Ramos (cell line): ENCODE data around the gene PIK3AP1.

Experiments
- in situ Hi-C: fragments of 300-500 bp; cut with MboI; formaldehyde crosslinking; loops from one replicate; pipeline ENCODE4 v1.14.3; 2022; ENCODE audit warnings: low sequenced_read_pairs; ENCODE audit not compliant: unreplicated experiment

PIK3AP1 gene

DNA sequence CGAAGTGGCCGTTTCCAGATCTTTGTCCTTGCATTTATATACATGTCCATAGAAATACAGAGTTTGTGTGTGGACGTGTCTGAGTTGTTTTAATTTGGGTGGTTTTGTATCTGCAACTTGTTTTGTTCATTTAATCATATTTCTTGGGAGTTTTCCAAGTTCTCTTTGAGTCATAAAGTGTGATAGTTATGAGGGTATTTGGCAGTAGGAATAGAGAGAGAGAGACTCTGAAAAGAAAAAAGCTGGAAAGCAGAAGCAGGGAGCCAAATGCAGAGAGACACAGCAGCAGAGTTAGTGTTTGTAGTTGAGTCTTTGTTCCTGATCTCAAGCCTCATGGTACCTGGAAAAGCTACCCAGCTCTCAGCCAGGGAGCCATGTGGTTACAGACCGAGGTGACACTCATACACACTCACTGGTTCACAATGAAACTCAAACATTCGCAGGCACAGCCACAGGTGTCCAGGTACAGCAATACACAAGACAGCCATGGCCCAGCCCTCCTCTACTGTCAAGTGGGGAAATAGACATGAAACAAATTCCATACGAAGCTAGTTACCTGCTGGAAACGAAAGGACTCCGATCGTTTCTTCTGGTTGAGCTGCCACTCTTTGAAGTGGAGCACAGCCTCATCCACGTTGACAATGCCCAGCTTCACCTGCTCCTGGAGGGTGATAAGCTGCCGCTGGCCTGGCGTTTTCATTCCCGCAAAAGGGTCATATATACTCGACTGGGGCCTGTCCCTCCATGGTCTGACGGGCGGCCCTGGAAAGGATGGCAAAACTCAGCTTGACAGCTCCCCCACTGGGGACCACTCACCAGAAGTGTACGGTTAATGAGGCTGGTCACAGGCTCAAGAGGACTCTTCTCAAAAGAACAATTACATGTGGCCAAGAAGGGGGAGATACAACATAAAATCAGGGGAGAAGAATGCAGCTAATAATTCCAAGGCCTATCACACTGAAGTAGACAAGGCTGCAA is 100.2 kb downstream of the PIK3AP1 start:
- in situ Hi-C loops, result no loop called here

DNA sequence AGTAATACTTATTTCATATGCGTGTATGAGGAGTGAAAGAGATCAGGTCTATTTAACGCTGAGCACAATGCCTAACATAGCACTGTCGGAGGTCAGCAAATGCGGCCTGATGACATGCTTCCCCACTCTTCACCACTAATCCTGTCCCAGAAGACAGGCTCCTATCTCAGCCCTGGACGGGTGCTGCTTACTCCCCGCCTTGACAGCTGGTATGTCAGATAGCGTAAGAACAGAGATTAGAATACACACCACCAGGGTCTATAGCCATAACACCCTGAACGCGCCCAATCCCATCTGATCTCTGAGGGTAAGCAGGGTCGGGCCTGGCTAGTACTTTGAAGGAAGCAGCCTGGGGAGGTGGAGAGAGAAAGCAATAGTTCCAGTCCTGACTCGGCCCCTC is 101.2 kb downstream of the PIK3AP1 start:
- in situ Hi-C loops, result no loop called here

DNA sequence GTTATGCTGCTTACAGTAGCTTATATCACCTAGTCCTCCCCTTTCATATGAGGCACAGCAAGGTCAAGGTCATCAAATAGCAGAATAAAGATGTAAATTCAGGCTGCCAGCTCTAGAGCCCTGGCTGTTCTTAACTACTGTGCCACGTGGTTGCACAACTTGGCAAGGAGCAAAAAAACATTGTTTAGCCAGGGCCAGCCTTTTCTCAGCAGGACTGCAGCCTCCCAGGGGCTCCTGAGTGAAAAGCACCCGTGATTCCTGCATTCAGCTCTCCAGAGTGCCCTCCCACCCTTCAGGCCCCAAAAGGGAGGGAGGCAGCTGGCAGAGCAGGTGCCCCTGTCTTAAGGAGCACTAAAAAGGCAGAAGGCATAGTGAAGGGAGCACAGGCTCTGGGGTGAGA is 101.7 kb downstream of the PIK3AP1 start:
- in situ Hi-C loops, result no loop called here

DNA sequence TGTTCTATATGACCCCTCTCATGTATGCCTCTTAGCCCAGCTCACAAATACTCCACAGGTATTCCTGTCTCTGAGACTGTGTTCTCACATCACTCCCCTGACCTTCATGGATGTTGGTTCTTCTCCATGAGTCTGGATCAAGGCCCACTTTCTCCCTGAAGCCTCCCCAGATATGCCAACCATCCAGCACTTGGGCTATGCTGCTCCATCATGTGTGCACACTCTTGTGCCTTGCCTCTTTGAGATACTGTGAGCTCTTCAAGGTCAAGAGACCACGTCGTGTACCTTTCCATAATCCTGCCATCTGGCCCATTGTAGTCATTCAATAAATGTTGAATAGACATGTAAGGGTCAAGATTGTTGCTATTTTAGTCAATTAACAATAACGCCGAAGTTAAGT is 103.4 kb downstream of the PIK3AP1 start:
- in situ Hi-C loops, result no loop called here

DNA sequence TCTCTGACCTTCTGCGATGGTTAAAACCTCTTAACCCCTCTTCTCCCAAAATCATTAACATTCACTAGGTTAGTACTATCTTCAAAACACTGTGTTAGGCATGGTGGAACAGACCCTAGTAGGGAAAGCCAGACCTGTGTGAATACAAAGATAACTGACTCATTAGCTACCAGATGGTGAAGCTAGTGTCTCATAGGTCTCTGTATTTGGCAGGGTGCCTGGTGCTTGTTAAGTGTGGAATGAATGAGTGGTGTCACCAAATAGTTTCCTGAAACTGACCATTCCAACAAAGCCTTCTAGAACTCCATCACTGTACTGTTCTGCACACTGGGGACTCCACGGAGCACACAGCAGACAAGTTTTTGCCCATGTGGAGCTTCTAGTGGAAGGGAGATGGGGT is 105.8 kb downstream of the PIK3AP1 start:
- in situ Hi-C loops, result no loop called here

DNA sequence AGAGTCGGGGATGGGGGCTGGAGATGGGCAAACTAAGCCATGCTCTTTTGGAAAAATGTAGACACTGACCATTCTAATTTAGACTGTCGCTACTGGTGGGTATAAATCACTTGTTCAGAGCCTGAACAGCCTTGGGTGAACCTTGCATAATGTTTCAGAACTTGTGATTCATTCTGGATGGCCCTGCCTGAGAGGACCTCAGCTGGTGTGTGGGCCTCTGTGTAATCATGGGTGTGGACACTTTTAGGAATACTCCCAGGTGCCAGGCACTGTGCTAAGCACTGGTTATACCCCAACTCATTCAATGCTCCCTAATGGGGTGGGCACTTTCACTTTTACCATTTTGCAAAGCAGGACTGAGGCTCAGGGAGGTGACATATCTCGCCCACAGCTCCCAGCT is 106.7 kb downstream of the PIK3AP1 start:
- in situ Hi-C loops, result no loop called here

DNA sequence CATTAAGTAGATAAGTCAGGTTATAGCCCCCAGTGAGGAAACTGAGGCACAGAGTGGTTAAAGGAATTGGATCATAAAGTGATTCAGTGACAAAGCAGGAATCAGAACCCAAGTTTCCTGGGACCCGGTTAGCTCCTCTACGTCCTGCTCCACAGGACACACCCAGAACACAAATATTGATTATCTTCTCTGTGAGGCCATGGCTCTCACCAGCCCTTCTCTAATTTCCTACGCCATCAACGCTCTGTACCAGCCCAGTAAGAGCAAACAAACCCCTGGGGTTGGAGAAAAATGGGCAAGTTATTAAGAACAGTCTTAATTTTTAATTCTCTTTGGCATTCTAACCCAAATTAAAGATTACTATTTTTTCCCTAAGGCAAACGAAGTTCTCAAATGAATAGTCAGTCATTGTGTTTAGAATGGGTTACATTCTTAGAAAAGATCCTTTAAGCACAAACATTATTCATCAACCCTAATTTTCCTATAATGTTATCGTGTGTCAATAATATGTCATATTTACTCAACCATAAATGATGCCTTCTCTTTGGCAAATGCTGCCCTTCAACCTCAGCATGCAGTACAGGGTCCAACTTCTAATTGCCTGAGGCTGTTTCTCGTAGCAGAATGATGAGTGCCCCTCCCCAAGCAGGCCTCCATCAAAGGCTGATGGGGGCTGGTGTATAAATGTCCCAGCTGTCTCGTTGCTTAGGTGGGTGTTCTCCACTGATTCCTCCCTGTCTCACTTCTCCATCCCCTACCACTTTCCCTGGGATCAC is 108.1 kb downstream of the PIK3AP1 start:
- in situ Hi-C loops, result no loop called here

DNA sequence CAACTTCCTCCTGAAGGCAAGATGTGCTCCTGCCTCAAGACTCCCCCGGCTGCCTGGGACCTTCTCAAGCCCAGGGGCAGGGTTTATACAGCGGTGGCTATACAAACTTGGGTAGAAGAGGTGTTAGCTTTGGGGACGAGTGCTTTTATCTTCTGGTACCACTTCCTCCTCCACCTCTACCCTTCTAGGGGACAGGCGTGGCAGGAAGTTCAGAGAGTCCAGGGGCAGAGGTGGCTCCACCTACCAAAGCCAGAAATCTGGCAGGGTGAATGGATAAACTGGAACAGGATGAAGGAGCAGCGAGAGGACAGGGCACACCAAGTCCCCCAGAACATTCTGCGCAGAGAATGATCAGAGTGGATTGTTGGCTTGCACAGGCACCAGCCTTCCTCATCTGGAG is 109.5 kb downstream of the PIK3AP1 start:
- in situ Hi-C loops, result no loop called here

DNA sequence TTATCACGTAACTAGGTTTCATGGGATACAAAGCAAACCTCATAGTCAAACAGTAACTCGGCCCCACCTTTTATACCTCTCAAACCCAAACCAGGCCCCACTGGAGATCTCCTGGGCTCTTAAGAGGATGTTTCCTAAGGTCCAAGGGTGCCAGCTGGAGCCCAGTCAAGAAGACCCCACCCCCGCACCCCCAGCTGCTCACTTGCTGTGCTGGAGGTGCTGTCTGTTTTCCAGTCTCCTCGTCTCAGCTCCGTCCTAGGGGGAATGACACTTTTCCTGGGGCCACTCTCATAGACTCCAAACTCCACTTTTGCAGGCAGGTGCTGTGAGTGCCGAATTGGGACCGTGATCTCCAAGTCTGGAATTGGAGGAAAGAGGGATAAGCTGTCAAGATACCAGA is 110.8 kb downstream of the PIK3AP1 start:
- in situ Hi-C loops, result no loop called here

DNA sequence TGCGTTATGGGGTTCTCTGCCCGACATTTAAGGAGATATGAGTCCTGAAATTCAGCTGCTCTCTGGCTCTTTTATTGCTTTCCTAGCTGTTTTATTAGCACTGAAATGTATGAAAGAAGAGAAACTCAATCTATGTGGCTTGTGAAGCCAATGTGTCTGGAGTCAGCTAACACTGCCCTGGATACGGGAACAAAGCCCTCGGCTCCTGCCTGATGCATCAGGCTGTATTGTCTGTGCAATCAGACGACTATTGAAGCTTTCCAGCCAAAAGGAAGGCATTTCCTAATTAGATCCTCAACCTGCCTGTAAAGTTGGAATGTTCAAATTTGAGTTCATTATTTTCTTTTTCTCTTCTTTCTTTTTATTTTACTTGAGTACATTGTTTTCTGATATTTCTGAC is 111.5 kb downstream of the PIK3AP1 start:
- in situ Hi-C loops, result no loop called here

DNA sequence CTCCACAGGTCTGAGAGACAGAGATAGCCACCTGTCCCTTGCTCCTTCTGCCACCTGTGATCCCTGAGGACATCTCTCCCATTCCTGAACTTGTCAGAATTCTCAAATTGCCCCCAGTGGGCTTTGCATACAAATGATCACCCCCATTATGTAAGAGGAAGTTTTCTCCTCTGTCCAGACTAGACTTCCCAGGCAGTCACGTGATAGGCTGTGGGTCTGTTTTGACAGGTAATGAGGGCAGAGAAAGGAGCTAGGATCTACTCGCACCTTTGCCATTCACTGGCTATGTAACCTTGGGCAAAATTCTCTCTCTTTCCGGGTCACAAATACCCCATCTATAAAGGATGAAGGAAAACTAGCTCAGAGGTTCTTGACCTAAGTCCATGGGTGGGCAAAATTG is 112.1 kb downstream of the PIK3AP1 start:
- in situ Hi-C loops, result no loop called here

DNA sequence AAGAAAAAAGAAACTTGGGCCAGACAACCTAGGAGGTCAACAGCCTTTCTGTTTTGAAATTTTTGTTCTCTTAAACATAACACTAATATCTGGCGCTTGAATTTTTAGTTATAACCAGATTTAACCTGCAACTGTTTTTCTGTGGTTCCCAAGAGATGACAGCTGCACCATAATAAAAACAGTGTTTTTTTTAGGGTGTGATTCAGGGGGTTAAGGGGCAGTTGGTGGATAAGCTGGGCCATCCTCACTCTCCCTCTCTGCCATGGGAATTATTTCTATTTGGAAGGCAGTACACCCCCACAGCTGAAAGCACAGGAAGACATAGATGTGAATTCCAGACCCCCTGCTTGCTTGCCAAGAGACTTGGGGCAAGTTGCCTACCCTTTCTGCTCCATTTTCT is 113.4 kb downstream of the PIK3AP1 start:
- in situ Hi-C loops, result no loop called here

DNA sequence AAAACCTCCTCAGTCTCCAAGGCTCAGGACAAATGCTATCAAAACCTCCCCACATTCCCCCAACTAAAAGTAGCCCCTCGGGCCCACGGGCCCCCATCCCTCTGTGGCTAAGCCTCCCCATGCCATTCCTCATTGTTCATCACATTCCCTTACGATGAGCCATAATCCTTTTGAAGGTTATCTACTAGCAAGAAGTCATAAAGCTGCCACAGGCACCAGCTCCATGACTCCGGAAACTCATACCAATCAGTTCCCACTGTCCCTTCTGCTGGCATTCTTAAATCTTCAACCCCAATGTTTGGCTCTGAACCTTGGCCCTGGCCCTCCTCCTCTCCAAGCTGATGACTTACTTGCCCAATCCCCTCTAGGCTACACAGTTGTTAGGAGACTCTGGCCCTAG is 114.1 kb downstream of the PIK3AP1 start:
- in situ Hi-C loops, result no loop called here

DNA sequence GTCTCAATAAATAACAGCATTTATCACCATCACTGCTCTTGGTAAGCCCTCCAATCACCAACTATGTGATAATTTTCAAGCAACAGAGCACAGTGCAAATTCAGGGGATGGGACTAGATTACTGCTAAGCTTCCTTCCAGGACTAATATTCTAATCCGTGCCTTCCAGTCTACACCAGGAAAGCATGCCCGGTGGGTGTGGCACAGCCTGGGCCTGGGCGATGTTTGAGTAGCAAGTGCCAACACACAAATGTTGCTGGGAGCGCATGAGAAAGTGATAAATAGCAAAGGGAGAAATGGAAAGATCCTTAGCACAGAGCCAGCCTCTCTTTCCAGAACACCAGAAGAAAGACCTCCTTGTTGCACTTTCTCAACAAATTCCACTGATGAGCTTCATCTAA is 120.0 kb downstream of the PIK3AP1 start:
- in situ Hi-C loops, result no loop called here

DNA sequence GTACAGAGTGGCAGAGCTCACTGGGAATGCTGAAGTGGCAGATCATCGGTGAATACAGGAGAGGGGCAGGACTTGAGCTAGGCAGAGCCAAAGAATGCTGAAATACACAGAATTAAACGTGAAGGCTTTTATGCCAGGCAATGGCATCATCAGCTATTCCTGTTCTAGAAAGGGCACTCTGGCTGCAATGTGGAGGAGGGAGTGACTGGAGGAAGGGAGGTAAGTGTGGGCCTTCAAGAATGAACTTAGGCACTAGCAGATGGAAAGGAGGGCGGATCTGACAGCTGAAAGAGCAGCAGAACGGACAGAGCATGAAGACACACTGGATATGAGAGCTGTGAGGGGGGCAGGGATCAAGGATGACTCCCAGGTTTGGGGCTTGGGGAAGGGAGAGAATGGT is 121.5 kb downstream of the PIK3AP1 start:
- in situ Hi-C loops, result no loop called here

DNA sequence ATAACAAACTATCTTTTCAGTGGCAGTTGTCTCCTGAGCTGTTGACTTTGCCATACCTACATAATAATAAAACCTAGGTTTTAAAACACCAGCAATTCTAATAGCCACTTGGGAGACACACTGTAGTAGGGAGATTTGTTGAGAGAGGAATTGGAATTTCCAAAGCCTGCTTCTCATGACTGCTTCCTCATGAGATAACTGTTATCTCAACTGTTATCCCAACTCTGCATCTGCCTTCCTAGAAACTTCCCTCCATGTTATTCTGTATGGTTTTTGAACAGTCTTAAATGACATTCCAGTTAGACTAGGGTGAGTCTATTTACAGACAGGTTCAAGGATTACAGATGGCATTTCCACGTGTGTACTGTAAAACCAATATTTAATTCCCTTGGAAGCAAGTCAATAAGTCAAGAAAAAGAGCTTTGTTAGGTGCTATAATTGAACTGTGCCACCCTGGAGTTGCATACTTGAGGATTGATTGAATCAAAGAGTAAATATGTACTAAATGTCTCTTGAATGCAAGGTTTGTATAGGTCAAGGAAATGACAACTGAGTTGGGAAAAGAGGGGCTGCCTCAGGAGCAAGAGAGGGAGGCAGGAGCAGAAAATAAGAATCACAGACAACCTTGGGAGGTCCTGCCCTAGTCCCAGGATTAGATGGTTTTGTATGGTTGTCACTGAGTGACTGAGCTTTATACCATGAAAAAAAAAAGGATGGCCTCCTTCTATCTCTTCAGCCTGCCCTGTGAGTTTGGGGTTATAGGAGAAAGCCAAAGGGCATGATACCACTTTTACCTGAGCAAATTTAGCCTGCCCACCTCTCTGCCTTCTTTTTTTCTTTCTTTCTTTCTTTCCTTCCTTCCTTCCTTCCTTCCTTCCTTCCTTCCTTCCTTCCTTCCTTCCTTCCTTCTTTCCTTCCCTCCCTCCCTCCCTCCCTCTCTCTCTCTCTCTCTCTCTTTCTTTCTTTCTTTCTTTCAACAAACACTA is 123.6 kb downstream of the PIK3AP1 start:
- in situ Hi-C loops, result no loop called here

DNA sequence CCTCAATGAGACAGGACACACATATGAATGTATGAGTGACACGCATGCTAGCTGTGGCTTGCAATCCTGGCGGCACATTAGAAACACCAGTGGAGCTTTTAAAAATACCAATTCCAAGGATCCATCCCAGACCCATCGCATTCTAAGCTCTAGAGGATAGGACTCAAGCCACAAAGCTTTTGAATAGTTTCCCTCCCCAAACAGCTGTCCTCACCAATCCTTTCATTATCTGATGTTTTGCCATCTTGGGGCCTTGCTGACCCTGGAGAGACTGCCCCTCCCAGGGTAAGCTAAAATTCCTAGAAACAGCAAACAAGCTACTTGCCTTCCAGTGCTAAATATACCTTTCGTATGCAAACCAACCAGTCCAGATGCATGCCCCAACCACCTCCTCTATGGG is 124.6 kb downstream of the PIK3AP1 start:
- in situ Hi-C loops, result no loop called here

DNA sequence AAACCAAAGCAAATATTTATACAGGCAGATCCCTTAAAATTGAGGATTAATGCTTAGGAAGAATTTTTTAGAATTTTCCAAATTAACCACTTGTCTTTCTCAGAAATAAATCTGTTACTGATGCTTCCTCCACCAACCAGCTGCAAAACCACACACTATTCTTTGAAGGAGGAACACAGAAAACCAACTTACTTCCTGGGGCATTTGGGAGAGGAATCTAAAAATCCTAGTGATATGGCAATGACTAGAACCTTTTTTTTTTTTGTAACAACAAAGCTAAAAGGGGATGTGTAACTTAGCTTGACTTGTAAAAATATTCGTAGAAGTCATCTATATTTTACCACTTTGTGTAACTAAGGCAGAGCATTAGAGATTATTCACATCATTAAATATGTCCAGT is 128.4 kb downstream of the PIK3AP1 start:
- in situ Hi-C loops, result no loop called here

DNA sequence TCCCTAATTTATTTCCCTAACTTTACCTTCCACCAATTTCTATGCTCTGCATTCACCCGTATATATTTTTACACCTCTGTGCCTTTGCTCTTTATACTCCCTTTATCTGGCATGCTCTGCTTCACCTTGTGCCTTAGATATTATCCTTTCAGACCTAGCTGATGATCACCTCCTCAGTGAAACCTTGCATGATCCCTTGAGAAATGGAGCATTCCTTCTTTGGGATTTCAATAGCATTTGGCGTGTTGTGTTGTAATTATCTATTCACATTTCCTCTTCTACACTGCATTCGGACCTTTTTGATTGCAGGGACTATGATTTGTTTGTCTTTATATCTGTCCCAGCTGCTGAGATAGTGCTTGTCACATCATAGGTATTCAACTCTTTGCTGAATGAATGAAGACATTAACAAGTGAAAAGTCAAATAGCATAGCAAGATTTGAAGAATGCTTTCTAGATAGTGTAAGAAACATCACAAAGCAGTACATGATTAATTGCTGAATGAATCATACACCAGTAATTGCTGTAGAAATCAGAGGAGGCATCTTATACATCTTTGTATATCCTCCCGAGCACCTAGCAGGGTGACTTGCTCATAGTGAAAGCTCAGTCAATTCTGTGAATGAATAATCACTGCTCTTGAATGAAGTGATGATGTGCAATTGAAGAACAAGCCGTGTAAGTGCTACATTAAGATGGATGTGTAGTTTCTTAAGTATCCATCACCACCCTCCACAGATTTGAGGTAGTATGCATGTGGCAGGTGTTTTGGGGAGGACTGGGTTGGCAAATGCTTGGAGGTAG is 131.5 kb downstream of the PIK3AP1 start:
- in situ Hi-C loops, result no loop called here
